ENCODE data around the gene ADAP1. TPM values are rescaled to one million over a fixed set of nuclear protein-coding genes. Genes with fewer than 3 reads are reported as not detected.

ADAP1 gene
- total RNA-seq, 1 experiment from 2014 or later = 3.1 TPM

DNA sequence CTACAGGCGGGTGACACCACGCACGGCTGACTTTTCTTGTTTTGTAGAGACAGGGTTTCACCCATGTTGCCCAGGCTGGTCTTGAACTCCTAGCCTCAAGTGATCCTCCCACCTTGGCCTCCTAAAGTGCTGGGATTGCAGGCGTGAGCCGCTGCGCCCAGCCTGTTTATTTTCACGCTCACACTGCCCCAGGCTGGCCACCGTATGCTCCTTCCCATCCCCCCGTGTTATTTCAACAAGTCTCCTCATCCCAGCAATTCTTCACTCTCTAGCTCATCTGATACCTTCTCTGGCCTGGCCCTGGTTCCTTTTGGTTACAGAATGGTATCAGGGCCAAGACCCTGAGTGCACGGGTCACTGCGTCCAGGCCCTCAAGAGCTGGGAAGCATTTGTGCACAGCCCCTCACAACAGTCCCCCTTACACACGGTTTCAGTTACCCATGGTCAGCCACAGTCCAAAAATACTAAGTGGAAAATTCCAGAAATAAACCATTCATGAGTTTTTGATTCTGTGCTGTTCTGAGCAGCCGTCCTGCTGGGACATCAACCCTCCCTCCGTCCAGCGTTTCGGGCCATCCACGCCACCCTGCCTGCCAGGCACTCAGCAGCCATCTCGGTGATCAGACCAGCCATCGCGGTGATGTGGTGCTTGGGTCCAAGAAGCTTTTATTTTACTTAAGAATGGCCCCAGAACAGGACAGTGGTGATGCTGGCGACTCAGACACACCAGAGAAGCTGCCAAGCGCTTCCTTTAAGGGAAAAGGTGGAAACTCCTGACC is 12.0 kb upstream of the ADAP1 start:
- in situ Hi-C loops (cut with HindIII; ENCODE audit: low pct_unique_long_range_greater_than_20kb, low sequenced_read_pairs) = loop anchor here (25.0 kb wide), 1 partner anchor 171 kb away; a partner anchor contains a TSS
- no peak for TF ChIP-seq TCF7L2 (IDR thresholded peaks at IDR 0.05; ENCODE audit: low read depth, low read length)
- TF ChIP-seq REST (IDR thresholded peaks at IDR 0.05; ENCODE audit: insufficient read depth in 1 of 2, low read depth in 2 of 2, low read length in 1 of 2) = no peak
- no peak for TF ChIP-seq CTCF (IDR thresholded peaks at IDR 0.05)
- no peak; the same call in 1 of the 2 replicates for TF ChIP-seq POLR2AphosphoS5 (IDR thresholded peaks at IDR 0.05; ENCODE audit: low read depth, low read length)
- no peak for TF ChIP-seq SIN3A (IDR thresholded peaks at IDR 0.05; ENCODE audit: borderline replicate concordance, insufficient read depth, low read depth, low read length)
- H3K36me3 ChIP-seq (ENCODE audit: control insufficient read depth, insufficient read depth, low read length) = peaks cover 9% of the 10 kb centered on the region; the same call in 1 of the 2 replicates
- no TSS peak for BruUV-seq (replicated peaks)
- no peaks in the 10 kb centered on the region for H3K9me3 ChIP-seq (ENCODE audit: control insufficient read depth, insufficient read depth, low read depth, low read length)
- DNase-seq (ENCODE audit: low read depth, low spot score) (no peak), ATAC-seq (peak; percentile 41)
- CTCF ChIA-PET = no interaction called here
- intact Hi-C loops (cut with micrococcal nuclease; ENCODE audit: unreplicated experiment) = no loop called here
- no peak overlapping the region for H3K4me3 ChIP-seq (ENCODE audit: low read depth in 2 of 2, low read length in 2 of 2)
- POLR2A ChIA-PET = no interaction called here
- peak overlapping the region; percentile 30; the same call in 1 of the 2 replicates for H3K27ac ChIP-seq (ENCODE audit: low read length)
- H3K27me3 ChIP-seq (ENCODE audit: control insufficient read depth, insufficient read depth, low read length) = no peaks in the 10 kb centered on the region
- H3K4me1 ChIP-seq (ENCODE audit: control insufficient read depth, insufficient read depth, low read length) = peaks cover 17% of the 10 kb centered on the region

GRCh38 chr7:964401-965231 is 10.1 kb upstream of the ADAP1 start:
- ChIA-PET POLR2A (no interaction called here), CTCF (no interaction called here)
- H3K4me3 ChIP-seq (ENCODE audit: low read depth in 2 of 2, low read length in 2 of 2) = no peak overlapping the region
- no TSS peak for BruUV-seq (replicated peaks)
- in situ Hi-C loops (cut with HindIII; ENCODE audit: low pct_unique_long_range_greater_than_20kb, low sequenced_read_pairs) = loop anchor here (25.0 kb wide), 1 partner anchor 173 kb away; a partner anchor contains a TSS
- no peak for TF ChIP-seq CTCF (IDR thresholded peaks at IDR 0.05)
- TF ChIP-seq SIN3A (IDR thresholded peaks at IDR 0.05; ENCODE audit: borderline replicate concordance, insufficient read depth, low read depth, low read length) = no peak
- peak; percentile 55; the same call in 1 of the 2 replicates for TF ChIP-seq TCF7L2 (IDR thresholded peaks at IDR 0.05; ENCODE audit: low read depth, low read length)
- no peak for TF ChIP-seq REST (IDR thresholded peaks at IDR 0.05; ENCODE audit: insufficient read depth in 1 of 2, low read depth in 2 of 2, low read length in 1 of 2)
- H3K27me3 ChIP-seq (ENCODE audit: control insufficient read depth, insufficient read depth, low read length) = no peaks in the 10 kb centered on the region
- ATAC-seq (peak; percentile 61), DNase-seq (ENCODE audit: low read depth, low spot score) (no peak)
- peaks cover 17% of the 10 kb centered on the region for H3K4me1 ChIP-seq (ENCODE audit: control insufficient read depth, insufficient read depth, low read length)
- peaks cover 3% of the 10 kb centered on the region; the same call in 1 of the 2 replicates for H3K36me3 ChIP-seq (ENCODE audit: control insufficient read depth, insufficient read depth, low read length)
- intact Hi-C loops (cut with micrococcal nuclease; ENCODE audit: unreplicated experiment) = no loop called here
- no peaks in the 10 kb centered on the region for H3K9me3 ChIP-seq (ENCODE audit: control insufficient read depth, insufficient read depth, low read depth, low read length)
- H3K27ac ChIP-seq (ENCODE audit: low read length) = no peak overlapping the region
